ENCODE measurements around the gene TANGO6.

- no peak for TF ChIP-seq POLR2A (IDR thresholded peaks at IDR 0.05; ENCODE audit: low read length)
- no peak for TF ChIP-seq GATA1 (IDR thresholded peaks at IDR 0.05; ENCODE audit: low read depth, low read length)
Measured at GRCh38 chr16:68985268-68985667, 141.9 kb downstream of the TANGO6 start.
